ENCODE data around the gene MEIS1.
A peak's percentile ranks its signal among the peaks of the same experiment; 100 is the strongest.

The MEIS1 gene

DNA sequence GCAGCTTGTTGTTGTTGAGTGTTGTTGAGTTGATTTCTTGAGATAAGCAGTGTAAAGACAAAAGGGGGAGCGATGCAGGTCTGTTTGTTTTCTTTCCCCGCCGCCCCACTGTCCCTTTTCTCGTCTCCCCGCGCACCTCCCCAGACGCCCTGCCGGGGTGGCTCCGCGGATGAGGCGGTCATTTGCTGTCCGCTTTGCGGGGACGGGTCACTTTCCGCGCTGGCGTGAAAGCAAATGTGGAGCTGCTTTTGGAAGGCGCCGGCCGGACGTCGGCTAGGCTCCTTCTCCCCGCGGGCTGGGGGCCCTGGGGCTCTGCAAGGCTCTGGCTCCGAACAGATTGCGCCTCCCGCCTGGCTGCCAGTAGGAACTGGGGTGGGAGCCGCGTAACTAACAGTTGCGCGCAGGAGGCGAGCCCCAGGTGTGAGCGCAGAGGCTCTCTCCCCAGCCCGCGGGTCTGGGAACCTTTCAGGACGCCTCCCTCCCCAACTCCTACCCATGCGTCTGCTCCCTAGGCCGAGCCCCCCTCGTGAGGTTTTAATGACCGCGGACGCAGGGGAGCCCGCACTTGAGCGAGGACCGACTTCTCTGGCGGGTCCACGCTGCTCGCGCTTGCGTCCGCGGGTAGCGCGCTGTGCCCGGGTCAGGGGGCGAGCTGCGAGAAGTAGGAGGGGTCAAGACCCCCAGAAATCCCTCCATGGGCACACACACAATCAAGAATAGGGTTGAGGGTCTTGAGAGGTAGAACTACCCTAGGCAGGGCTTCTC, 146.6 kb downstream of the MEIS1 start:
- no CpG with 5 or more reads among the region's 57 CpGs for WGBS (ENCODE audit: insufficient coverage, insufficient read length)
- Histone ChIP-seq H3K4me3 (ENCODE audit: low read length) (peak overlapping the region; percentile 20; the same call in 1 of the 2 replicates), H3K27ac (ENCODE audit: low read length) (no peak overlapping the region), H3K9me3 (ENCODE audit: control insufficient read depth, insufficient read depth, low read length) (no peaks in the 10 kb centered on the region), H3K4me1 (ENCODE audit: control insufficient read depth, insufficient read depth, low read length) (peaks cover 4% of the 10 kb centered on the region; the same call in 1 of the 2 replicates), H3K27me3 (ENCODE audit: control insufficient read depth, insufficient read depth, low read length) (peaks cover 56% of the 10 kb centered on the region), H3K36me3 (ENCODE audit: control insufficient read depth, insufficient read depth, low read length) (no peaks in the 10 kb centered on the region)
- DNase-seq (ENCODE audit: low read depth, low spot score) = no peak

DNA sequence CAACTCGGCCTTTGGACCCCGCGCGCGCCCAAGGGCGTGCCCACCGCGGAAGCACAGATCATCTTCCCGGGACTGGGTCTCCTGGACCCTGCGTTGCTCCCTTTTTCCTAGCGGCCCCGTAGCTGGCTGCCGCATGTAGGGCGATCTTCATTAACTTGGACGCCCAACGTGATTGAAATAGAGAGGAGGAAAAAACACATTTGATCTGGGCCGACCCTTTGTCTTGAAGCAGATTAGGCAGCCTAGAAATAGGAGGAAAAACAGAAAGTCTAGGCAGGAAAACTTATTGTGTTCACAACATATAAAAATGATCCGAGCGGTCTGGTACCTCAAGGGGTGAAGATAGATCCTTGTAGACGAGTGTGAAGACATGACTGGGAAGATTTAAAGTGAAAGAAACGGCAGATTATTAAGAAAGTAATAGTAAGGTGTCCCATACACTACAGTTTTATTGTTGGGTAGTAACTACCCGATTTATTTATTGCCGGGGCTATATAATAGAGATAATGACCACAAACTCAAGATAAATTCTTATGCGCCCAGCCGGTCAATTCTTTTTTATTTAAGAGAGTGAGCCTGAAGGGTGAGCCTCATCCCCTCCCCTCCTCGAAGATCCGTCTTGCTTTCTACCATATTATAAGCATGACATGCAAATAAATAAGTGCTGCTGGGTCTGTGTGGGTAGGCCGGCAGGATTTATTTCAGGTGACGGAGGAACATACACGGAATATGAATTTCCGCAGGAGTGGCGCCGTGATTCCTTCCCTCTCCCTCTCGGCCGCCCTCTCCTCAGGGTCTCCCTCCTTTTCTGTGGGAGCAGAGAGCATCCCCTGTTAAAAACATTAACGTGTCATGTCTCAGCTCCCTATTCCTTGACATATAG, 147.4 kb downstream of the MEIS1 start:
- DNase-seq (ENCODE audit: low read depth, low spot score) = no peak
- Histone ChIP-seq H3K27ac (ENCODE audit: low read length) (no peak overlapping the region), H3K27me3 (ENCODE audit: control insufficient read depth, insufficient read depth, low read length) (peaks cover 48% of the 10 kb centered on the region), H3K9me3 (ENCODE audit: control insufficient read depth, insufficient read depth, low read length) (no peaks in the 10 kb centered on the region), H3K4me1 (ENCODE audit: control insufficient read depth, insufficient read depth, low read length) (peaks cover 4% of the 10 kb centered on the region; the same call in 1 of the 2 replicates), H3K4me3 (ENCODE audit: low read length) (peak overlapping the region; percentile 20; the same call in 1 of the 2 replicates), H3K36me3 (ENCODE audit: control insufficient read depth, insufficient read depth, low read length) (no peaks in the 10 kb centered on the region)
- WGBS (ENCODE audit: insufficient coverage, insufficient read length) = no CpG with 5 or more reads among the region's 36 CpGs

DNA sequence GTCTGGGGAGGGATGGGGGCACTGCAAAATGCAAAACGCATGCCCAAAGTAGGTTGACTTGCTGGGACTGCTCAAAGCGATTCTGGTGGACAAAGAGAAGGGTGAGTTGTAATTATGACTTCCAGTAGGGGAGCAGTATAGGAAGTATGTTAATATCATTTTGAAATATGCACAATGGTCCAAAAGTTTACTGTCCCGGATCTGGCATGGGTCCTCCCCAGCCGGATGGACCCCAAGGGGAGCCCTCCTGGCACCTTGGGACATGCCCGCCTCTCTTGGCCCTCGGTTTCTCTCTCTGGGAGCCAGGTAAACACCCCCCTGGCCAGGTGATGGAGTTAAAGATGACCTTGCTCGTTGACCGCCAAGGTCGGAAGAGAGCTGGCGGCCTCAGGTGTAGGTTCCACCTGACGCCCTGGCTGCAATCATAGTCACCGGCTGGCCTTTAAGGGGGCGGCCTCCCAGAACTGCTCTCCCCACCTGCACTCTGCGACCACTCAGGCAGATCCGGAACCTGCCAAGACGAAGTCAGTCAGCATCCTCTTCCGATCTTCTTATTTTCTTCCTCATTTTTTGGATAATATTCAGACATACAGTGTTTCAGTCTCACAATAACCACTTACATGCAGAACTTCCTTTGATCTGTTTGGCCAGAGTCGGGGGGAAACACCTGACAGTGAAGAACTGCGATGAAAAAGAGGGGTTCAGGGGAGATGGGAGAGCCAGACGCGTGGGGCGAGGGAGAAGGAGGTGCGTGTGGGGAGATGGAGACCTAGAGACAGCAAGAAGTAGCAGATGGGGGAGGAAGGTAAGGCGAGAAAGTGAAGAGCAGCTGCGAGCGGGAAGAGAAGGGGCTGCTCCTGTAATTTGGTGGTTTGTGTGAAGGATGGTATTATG, 148.3 kb downstream of the MEIS1 start:
- no peaks in the 10 kb centered on the region for H3K36me3 ChIP-seq (ENCODE audit: control insufficient read depth, insufficient read depth, low read length)
- peaks cover 2% of the 10 kb centered on the region; the same call in 1 of the 2 replicates for H3K4me1 ChIP-seq (ENCODE audit: control insufficient read depth, insufficient read depth, low read length)
- no peaks in the 10 kb centered on the region for H3K9me3 ChIP-seq (ENCODE audit: control insufficient read depth, insufficient read depth, low read length)
- peaks cover 39% of the 10 kb centered on the region for H3K27me3 ChIP-seq (ENCODE audit: control insufficient read depth, insufficient read depth, low read length)
- no CpG with 5 or more reads among the region's 26 CpGs for WGBS (ENCODE audit: insufficient coverage, insufficient read length)
- DNase-seq (ENCODE audit: low read depth, low spot score) = no peak
- H3K4me3 ChIP-seq (ENCODE audit: low read length) = no peak overlapping the region
- no peak overlapping the region for H3K27ac ChIP-seq (ENCODE audit: low read length)

DNA sequence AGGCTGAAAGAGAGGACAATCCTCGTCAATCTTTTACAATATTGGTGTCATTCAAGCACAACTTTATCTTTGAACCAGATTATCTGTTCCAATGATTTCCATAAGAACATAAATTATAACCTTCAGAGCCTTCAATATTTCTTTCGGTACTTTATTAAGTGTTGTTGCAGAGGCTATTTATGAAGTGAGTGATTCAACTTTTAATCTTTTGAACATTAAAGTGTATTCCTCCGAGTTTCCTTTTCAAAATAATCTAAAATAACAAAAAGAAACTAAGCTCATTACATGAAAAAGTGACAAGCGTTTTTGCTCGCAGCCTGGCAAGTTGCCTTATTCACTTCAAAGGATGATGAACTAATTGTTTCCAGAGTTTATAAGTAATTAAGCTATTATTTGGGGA, 149.0 kb downstream of the MEIS1 start:
- Histone ChIP-seq H3K4me3 (ENCODE audit: low read length) (no peak overlapping the region), H3K9me3 (ENCODE audit: control insufficient read depth, insufficient read depth, low read length) (no peaks in the 10 kb centered on the region), H3K36me3 (ENCODE audit: control insufficient read depth, insufficient read depth, low read length) (no peaks in the 10 kb centered on the region), H3K27me3 (ENCODE audit: control insufficient read depth, insufficient read depth, low read length) (peaks cover 33% of the 10 kb centered on the region), H3K4me1 (ENCODE audit: control insufficient read depth, insufficient read depth, low read length) (peaks cover 2% of the 10 kb centered on the region; the same call in 1 of the 2 replicates), H3K27ac (ENCODE audit: low read length) (no peak overlapping the region)
- no CpG with 5 or more reads among the region's 5 CpGs for WGBS (ENCODE audit: insufficient coverage, insufficient read length)
- no peak for DNase-seq (ENCODE audit: low read depth, low spot score)

DNA sequence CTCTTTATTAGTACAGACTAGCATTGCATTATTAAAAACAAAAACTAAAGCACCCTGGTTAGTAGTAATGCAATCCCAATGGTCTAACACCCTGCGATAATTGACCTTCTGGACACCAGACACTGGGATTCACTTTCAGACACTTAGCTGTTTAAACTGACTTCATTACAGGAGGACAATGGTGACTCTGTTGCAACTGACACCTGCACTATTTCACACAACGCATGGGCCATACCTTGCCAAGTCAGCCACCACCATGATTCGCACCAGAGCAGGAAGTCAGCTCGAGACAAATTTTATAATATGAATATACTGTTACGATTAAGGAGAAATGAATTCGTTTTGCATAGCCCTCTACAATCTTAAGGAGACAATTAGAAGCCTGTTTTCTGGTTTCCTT, 150.7 kb downstream of the MEIS1 start:
- peaks cover 29% of the 10 kb centered on the region for H3K27me3 ChIP-seq (ENCODE audit: control insufficient read depth, insufficient read depth, low read length)
- H3K4me1 ChIP-seq (ENCODE audit: control insufficient read depth, insufficient read depth, low read length) = peaks cover 2% of the 10 kb centered on the region; the same call in 1 of the 2 replicates
- WGBS (ENCODE audit: insufficient coverage, insufficient read length) = no CpG with 5 or more reads among the region's 6 CpGs
- H3K27ac ChIP-seq (ENCODE audit: low read length) = no peak overlapping the region
- DNase-seq (ENCODE audit: low read depth, low spot score) = no peak
- no peaks in the 10 kb centered on the region for H3K9me3 ChIP-seq (ENCODE audit: control insufficient read depth, insufficient read depth, low read length)
- no peaks in the 10 kb centered on the region for H3K36me3 ChIP-seq (ENCODE audit: control insufficient read depth, insufficient read depth, low read length)
- H3K4me3 ChIP-seq (ENCODE audit: low read length) = no peak overlapping the region

DNA sequence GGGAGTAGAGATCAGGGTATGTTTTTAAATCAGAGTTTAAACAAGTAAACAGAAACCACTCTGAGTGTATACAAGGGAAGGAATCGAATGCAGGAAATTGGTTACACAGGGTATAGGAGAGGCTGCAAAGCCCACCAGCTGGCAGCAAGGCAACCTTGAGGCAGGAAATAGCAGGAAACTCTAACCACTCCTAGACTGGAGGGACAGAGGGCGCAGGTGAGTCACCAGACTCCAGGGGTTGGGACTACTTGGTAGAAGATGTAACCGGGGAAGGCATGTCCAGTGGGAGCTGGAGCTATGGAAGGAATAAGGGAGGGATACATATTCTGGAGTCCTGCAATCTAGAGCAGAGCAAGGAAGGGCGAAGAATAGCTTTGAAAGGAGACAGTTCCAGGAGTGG, 152.3 kb downstream of the MEIS1 start:
- WGBS (ENCODE audit: insufficient coverage, insufficient read length) = no CpG with 5 or more reads among the region's 4 CpGs
- Histone ChIP-seq H3K27ac (ENCODE audit: low read length) (no peak overlapping the region), H3K4me1 (ENCODE audit: control insufficient read depth, insufficient read depth, low read length) (peaks cover 2% of the 10 kb centered on the region; the same call in 1 of the 2 replicates), H3K9me3 (ENCODE audit: control insufficient read depth, insufficient read depth, low read length) (no peaks in the 10 kb centered on the region), H3K36me3 (ENCODE audit: control insufficient read depth, insufficient read depth, low read length) (no peaks in the 10 kb centered on the region), H3K27me3 (ENCODE audit: control insufficient read depth, insufficient read depth, low read length) (peaks cover 16% of the 10 kb centered on the region), H3K4me3 (ENCODE audit: low read length) (no peak overlapping the region)
- DNase-seq (ENCODE audit: low read depth, low spot score) = no peak

DNA sequence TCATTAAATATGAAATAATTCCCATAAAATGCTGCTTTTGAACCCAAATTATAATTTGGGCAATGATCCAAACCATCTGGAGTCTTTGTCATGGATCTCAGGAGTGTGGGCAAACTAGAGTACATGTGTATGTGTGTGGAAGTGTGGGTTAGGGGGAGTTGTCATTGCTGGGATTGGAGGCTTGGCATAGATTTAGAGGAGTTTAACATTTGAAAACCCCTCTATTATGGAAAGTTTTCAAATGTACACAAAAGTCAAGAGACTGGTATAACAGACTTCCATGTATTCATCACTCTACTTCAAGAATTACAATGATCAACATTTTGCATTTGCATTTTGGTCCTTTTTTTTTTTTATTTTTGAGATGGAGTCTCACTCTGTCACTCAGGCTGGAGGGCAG, 159.1 kb downstream of the MEIS1 start:
- Histone ChIP-seq H3K27me3 (ENCODE audit: control insufficient read depth, insufficient read depth, low read length) (no peaks in the 10 kb centered on the region), H3K4me1 (ENCODE audit: control insufficient read depth, insufficient read depth, low read length) (peaks cover 1% of the 10 kb centered on the region), H3K4me3 (ENCODE audit: low read length) (no peak overlapping the region), H3K36me3 (ENCODE audit: control insufficient read depth, insufficient read depth, low read length) (no peaks in the 10 kb centered on the region), H3K9me3 (ENCODE audit: control insufficient read depth, insufficient read depth, low read length) (no peaks in the 10 kb centered on the region), H3K27ac (ENCODE audit: low read length) (no peak overlapping the region)
- DNase-seq (ENCODE audit: low read depth, low spot score) = no peak

DNA sequence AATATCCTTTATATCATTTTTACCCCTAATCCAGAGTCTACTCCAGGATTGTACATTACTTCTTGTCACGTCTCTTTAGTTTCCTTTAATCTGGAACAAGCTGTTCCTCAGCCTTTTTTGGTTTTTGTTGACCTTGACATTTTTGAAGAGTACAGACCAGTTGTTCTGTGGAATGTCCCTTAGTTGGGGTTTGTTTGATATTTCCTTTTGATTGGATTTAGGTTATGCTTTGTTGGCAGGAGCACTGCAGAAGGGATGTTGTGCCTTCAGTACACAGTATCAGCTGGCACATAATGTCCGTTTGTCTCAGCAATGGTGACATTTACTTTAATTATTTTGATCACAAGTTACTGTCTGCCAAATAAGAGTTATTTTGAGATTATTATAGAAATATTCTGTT, 160.6 kb downstream of the MEIS1 start:
- no peaks in the 10 kb centered on the region for H3K36me3 ChIP-seq (ENCODE audit: control insufficient read depth, insufficient read depth, low read length)
- no CpG with 5 or more reads among the region's 2 CpGs for WGBS (ENCODE audit: insufficient coverage, insufficient read length)
- H3K4me3 ChIP-seq (ENCODE audit: low read length) = no peak overlapping the region
- H3K27ac ChIP-seq (ENCODE audit: low read length) = no peak overlapping the region
- DNase-seq (ENCODE audit: low read depth, low spot score) = no peak
- peaks cover 1% of the 10 kb centered on the region for H3K4me1 ChIP-seq (ENCODE audit: control insufficient read depth, insufficient read depth, low read length)
- H3K27me3 ChIP-seq (ENCODE audit: control insufficient read depth, insufficient read depth, low read length) = no peaks in the 10 kb centered on the region
- no peaks in the 10 kb centered on the region for H3K9me3 ChIP-seq (ENCODE audit: control insufficient read depth, insufficient read depth, low read length)

- Histone ChIP-seq H3K4me3 (ENCODE audit: low read length) (no peak overlapping the region), H3K27me3 (ENCODE audit: control insufficient read depth, insufficient read depth, low read length) (no peaks in the 10 kb centered on the region), H3K36me3 (ENCODE audit: control insufficient read depth, insufficient read depth, low read length) (no peaks in the 10 kb centered on the region), H3K27ac (ENCODE audit: low read length) (no peak overlapping the region), H3K9me3 (ENCODE audit: control insufficient read depth, insufficient read depth, low read length) (no peaks in the 10 kb centered on the region), H3K4me1 (ENCODE audit: control insufficient read depth, insufficient read depth, low read length) (peaks cover 1% of the 10 kb centered on the region)
- no peak for DNase-seq (ENCODE audit: low read depth, low spot score)
- no CpG with 5 or more reads among the region's 2 CpGs for WGBS (ENCODE audit: insufficient coverage, insufficient read length)
These were observed 161.3 kb downstream of the MEIS1 start for GRCh38 chr2:66596256-66596655.

DNA sequence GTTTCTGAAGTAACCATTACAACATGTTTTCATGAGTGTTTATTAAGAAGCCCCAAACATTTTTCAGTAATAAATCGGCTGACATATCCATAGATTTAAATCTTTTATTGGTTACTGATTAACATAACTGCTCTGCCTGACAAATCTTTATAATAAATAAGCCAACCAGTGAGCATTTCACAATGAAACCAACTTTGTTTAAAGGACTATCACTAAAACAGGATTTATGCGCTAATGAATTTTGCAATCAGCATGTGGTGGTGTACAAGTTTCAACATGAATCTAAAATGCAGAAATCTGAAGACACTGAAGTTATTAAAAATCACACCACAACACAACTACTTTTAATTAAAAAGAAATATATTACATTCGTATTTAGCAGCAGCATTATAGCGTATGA, 166.7 kb downstream of the MEIS1 start:
- WGBS (ENCODE audit: insufficient coverage, insufficient read length) = no CpG with 5 or more reads among the region's 4 CpGs
- Histone ChIP-seq H3K27ac (ENCODE audit: low read length) (no peak overlapping the region), H3K4me3 (ENCODE audit: low read length) (no peak overlapping the region), H3K9me3 (ENCODE audit: control insufficient read depth, insufficient read depth, low read length) (no peaks in the 10 kb centered on the region), H3K4me1 (ENCODE audit: control insufficient read depth, insufficient read depth, low read length) (no peaks in the 10 kb centered on the region), H3K36me3 (ENCODE audit: control insufficient read depth, insufficient read depth, low read length) (no peaks in the 10 kb centered on the region), H3K27me3 (ENCODE audit: control insufficient read depth, insufficient read depth, low read length) (no peaks in the 10 kb centered on the region)
- no peak for DNase-seq (ENCODE audit: low read depth, low spot score)

All from iPS DF 6.9 (cell line).